Transverse colon (tissue), 4 donors: ENCODE results near the gene SH2D2A. TPM values are rescaled to one million over a fixed set of nuclear protein-coding genes. Genes with fewer than 3 reads are reported as not detected.

Source experiments
- DNase-seq: peaks from one replicate; pipeline ENCODE4 v3.0.0-alpha.2; 2019
- H3K27ac ChIP-seq, 4 donors: fragments of 200-600 bp; sonication (generic); 2 replicates each; pipeline ENCODE4 v1.5.1; 2016 to 2018; ENCODE audit warnings: inconsistent platforms in 4 of 4
- H3K27me3 ChIP-seq: fragments of 200-600 bp; sonication (generic); 2 replicates; pipeline ENCODE4 v1.5.1; 2017; ENCODE audit warnings: inconsistent platforms
- H3K36me3 ChIP-seq, 4 donors: fragments of 200-600 bp; sonication (generic); 2 replicates each; pipeline ENCODE4 v1.5.1; 2017 to 2019; ENCODE audit warnings: inconsistent platforms in 4 of 4
- H3K4me1 ChIP-seq, 4 donors: fragments of 200-600 bp; sonication (generic); 2 replicates each; pipeline ENCODE4 v1.5.1; 2017 to 2020; ENCODE audit warnings: inconsistent platforms in 4 of 4
- H3K4me3 ChIP-seq, 4 donors: fragments of 200-600 bp; sonication (generic); 1 replicate in 1 of 4; 2 replicates in 3 of 4; pipeline versions ENCODE4 v1.5.1 to v1.6.1; 2017 to 2019; ENCODE audit warnings: inconsistent platforms in 4 of 4
- H3K9me3 ChIP-seq, 2 donors: fragments of 200-600 bp; sonication (generic); 2 replicates each; pipeline ENCODE4 v1.5.1; 2017 to 2019; ENCODE audit warnings: inconsistent platforms in 2 of 2
- CTCF ChIP-seq, 5 experiments: fragments of 200-600 bp in 3 of 5; fragments of 450-650 bp in 2 of 5; sonication (generic) in 3 of 5; IDR thresholded peaks; 1 replicate in 2 of 5; 2 replicates in 3 of 5; pipeline ENCODE4 v1.5.1; 2016 to 2017; ENCODE audit warnings: antibody characterized with exemption in 5 of 5, inconsistent platforms in 3 of 5, mild to moderate bottlenecking in 2 of 5, moderate library complexity in 1 of 5
- EP300 ChIP-seq: sonication (generic); formaldehyde crosslinking; IDR thresholded peaks from one replicate; pipeline ENCODE4 v1.6.1; 2017; ENCODE audit warnings: antibody characterized with exemption, low read depth
- POLR2A ChIP-seq: fragments of 450-650 bp; IDR thresholded peaks from one replicate; pipeline ENCODE4 v1.6.1; 2016; ENCODE audit warnings: antibody characterized with exemption, mild to moderate bottlenecking, moderate library complexity
- POLR2AphosphoS5 ChIP-seq, 3 donors: sonication (generic); formaldehyde crosslinking; IDR thresholded peaks; one replicate each; pipeline ENCODE4 v1.6.1; 2016; ENCODE audit warnings: antibody characterized with exemption in 3 of 3
- WGBS, 2 donors: methylation state at CpG; one replicate each; pipeline ENCODE4 v1.1.5; 2018; ENCODE audit warnings: low coverage in 1 of 2; 5-methylcytosine and 5-hydroxymethylcytosine counted together
- in situ Hi-C, 4 donors: fragments of 200-750 bp; cut with MboI; loops; one replicate each; pipeline versions ENCODE4 v1.15.0 to v1.15.1; 2017; ENCODE audit warnings: low sequenced_read_pairs in 3 of 4, low pct_ligation_motif_present in 1 of 4, low pct_unique_long_range_greater_than_20kb in 1 of 4
- intact Hi-C: fragments of 100-400 bp; cut with DNase I; formaldehyde crosslinking; loops from one replicate; pipeline ENCODE4 v1.15.1; 2023; ENCODE audit warnings: low total_unique reads
- total RNA-seq, 4 donors: library from RNA; depleted of rRNA; stranded (reverse); fragments of >200 nt; gene quantifications; one replicate each; pipeline ENCODE4 v1.1.0, GENCODE V29; 2016

SH2D2A gene
- total RNA-seq, 4 donors from 2014 or later = 1.9 to 5.9 (median 3.4) TPM; not detected in 1

GRCh38 chr1:156826630-156827029 lies 10.0 kb upstream of the SH2D2A start:
- 40 to 73% methylated on average over 1 of the region's 1 CpG for WGBS, 2 donors
- intact Hi-C loops (no loop called here), in situ Hi-C loops (no loop called here)
- Histone ChIP-seq H3K4me3 (no peak overlapping the region), H3K36me3 (no peaks in the 10 kb centered on the region), H3K27ac (no peak overlapping the region), H3K9me3 (no peaks in the 10 kb centered on the region), H3K4me1 (no peaks in the 10 kb centered on the region), H3K27me3 (peaks cover 12% of the 10 kb centered on the region)
- no peak for DNase-seq
- TF ChIP-seq EP300 (no peak), CTCF (IDR thresholded peaks at IDR 0.05) (no peak), POLR2A (no peak), POLR2AphosphoS5 (IDR thresholded peaks at IDR 0.05) (no peak)

- intact Hi-C loops (no loop called here), in situ Hi-C loops (no loop called here)
- Histone ChIP-seq H3K27me3 (peaks cover 6% of the 10 kb centered on the region), H3K4me3 (no peak overlapping the region), H3K27ac (no peak overlapping the region), H3K36me3 (no peaks in the 10 kb centered on the region), H3K9me3 (no peaks in the 10 kb centered on the region), H3K4me1 (no peaks in the 10 kb centered on the region)
- 91% methylated on average over 5 of the region's 5 CpGs; no CpG with 5 or more reads in 1 of the 2 donors for WGBS, 2 donors
- TF ChIP-seq CTCF (IDR thresholded peaks at IDR 0.05) (no peak), POLR2AphosphoS5 (IDR thresholded peaks at IDR 0.05) (no peak), EP300 (no peak), POLR2A (no peak)
- DNase-seq = no peak
Observed at GRCh38 chr1:156823210-156823790, 6.7 kb upstream of the SH2D2A start.

GRCh38 chr1:156822680-156823079 lies 6.0 kb upstream of the SH2D2A start:
- no peak overlapping the region for H3K4me3 ChIP-seq
- no peaks in the 10 kb centered on the region for H3K36me3 ChIP-seq
- no peak for TF ChIP-seq POLR2A
- TF ChIP-seq EP300 = no peak
- no peak for TF ChIP-seq POLR2AphosphoS5 (IDR thresholded peaks at IDR 0.05)
- no peak for TF ChIP-seq CTCF (IDR thresholded peaks at IDR 0.05)
- in situ Hi-C loops (no loop called here), intact Hi-C loops (no loop called here)
- no peaks in the 10 kb centered on the region for H3K4me1 ChIP-seq
- 52 to 75% methylated on average over 1 of the region's 1 CpG for WGBS, 2 donors
- H3K27ac ChIP-seq = no peak overlapping the region
- peaks cover 3% of the 10 kb centered on the region for H3K27me3 ChIP-seq
- no peak for DNase-seq
- H3K9me3 ChIP-seq = no peaks in the 10 kb centered on the region

DNA sequence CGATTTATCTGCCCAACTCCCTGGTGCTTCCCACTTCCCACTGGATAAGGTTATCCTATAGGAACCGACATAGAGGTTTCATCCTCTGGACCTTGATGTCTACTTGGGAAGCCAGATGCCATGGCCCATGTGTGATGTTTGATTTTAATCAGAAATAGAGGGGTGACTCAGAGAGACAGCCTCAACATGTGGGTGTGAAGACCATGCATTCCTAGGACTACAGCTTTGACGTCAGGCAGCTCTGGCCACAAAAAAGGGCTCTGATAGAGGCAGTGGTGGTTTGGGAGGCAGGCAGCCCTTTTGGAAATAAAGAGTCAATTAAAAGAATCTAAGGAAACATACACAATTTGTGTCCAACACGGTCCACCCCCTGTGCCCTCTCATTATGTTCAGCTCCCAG lies 5.2 kb upstream of the SH2D2A start:
- DNase-seq = no peak
- Histone ChIP-seq H3K36me3 (no peaks in the 10 kb centered on the region), H3K27ac (no peak overlapping the region), H3K4me3 (no peak overlapping the region), H3K27me3 (peaks cover 3% of the 10 kb centered on the region), H3K9me3 (no peaks in the 10 kb centered on the region), H3K4me1 (no peaks in the 10 kb centered on the region)
- 66 to 69% methylated on average over 3 to 4 of the region's 4 CpGs for WGBS, 2 donors
- TF ChIP-seq CTCF (IDR thresholded peaks at IDR 0.05) (no peak), POLR2AphosphoS5 (IDR thresholded peaks at IDR 0.05) (no peak), POLR2A (no peak), EP300 (no peak)
- intact Hi-C loops (no loop called here), in situ Hi-C loops (no loop called here)
